Nephron progenitor cell (in vitro differentiated cells): ENCODE data around the gene KREMEN1.

Source experiments
- DNase-seq: peaks from one replicate; pipeline ENCODE4 v3.0.0; 2021
- H3K27ac Mint-ChIP-seq: 2 replicates; pipeline ENCODE4 v1.8.0; 2021; ENCODE audit warnings: mild to moderate bottlenecking, moderate library complexity, mixed read lengths
- H3K27me3 Mint-ChIP-seq: 2 replicates; pipeline ENCODE4 v1.8.0; 2021; ENCODE audit warnings: mild to moderate bottlenecking, low read depth, mixed read lengths; ENCODE audit not compliant: poor library complexity
- H3K36me3 Mint-ChIP-seq: 2 replicates; pipeline ENCODE4 v1.8.0; 2021; ENCODE audit warnings: low read depth, mixed read lengths
- H3K4me1 Mint-ChIP-seq: 2 replicates; pipeline ENCODE4 v1.8.0; 2021; ENCODE audit warnings: mixed read lengths
- H3K4me3 Mint-ChIP-seq: 2 replicates; pipeline ENCODE4 v1.8.0; 2021; ENCODE audit warnings: mild to moderate bottlenecking, moderate library complexity, mixed read lengths
- H3K9me3 Mint-ChIP-seq: 2 replicates; pipeline ENCODE4 v1.8.0; 2021; ENCODE audit warnings: mild to moderate bottlenecking, moderate library complexity, mixed read lengths
- TF ChIP-seq, protein P1 (sequence below): fragments of 200-600 bp; sonication (generic); IDR thresholded peaks from 2 replicates; pipeline ENCODE4 v1.5.0; 2021; ENCODE audit warnings: antibody characterized with exemption

The KREMEN1 gene

DNA sequence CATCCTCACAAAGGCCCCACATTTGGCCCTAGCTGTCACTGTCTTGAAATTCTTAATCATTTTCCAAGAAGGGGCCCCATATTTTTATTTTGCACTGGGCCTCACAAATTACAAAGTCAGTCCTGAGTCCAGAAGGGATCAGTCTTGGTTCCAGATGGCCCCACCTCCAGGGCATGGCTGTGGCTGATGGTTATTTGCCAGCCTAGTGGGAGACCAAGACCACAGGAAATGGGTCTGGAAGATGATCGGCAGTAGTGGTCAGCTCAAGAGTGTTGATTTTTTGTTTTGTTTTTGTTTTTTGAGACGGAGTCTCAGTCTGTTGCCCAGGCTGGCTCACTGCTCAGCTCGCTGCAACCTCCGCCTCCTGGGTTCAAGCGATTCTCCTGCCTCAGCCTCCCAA, 85.7 kb downstream of the KREMEN1 start:
- Mint-ChIP-seq H3K36me3 (no peaks in the 10 kb centered on the region), H3K9me3 (no peaks in the 10 kb centered on the region), H3K27ac (no peak overlapping the region), H3K4me3 (no peak overlapping the region), H3K4me1 (peaks cover 39% of the 10 kb centered on the region), H3K27me3 (peaks cover 11% of the 10 kb centered on the region)
- TF ChIP-seq, protein P1, sequence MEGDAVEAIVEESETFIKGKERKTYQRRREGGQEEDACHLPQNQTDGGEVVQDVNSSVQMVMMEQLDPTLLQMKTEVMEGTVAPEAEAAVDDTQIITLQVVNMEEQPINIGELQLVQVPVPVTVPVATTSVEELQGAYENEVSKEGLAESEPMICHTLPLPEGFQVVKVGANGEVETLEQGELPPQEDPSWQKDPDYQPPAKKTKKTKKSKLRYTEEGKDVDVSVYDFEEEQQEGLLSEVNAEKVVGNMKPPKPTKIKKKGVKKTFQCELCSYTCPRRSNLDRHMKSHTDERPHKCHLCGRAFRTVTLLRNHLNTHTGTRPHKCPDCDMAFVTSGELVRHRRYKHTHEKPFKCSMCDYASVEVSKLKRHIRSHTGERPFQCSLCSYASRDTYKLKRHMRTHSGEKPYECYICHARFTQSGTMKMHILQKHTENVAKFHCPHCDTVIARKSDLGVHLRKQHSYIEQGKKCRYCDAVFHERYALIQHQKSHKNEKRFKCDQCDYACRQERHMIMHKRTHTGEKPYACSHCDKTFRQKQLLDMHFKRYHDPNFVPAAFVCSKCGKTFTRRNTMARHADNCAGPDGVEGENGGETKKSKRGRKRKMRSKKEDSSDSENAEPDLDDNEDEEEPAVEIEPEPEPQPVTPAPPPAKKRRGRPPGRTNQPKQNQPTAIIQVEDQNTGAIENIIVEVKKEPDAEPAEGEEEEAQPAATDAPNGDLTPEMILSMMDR, result no peak
- DNase-seq, result no peak

DNA sequence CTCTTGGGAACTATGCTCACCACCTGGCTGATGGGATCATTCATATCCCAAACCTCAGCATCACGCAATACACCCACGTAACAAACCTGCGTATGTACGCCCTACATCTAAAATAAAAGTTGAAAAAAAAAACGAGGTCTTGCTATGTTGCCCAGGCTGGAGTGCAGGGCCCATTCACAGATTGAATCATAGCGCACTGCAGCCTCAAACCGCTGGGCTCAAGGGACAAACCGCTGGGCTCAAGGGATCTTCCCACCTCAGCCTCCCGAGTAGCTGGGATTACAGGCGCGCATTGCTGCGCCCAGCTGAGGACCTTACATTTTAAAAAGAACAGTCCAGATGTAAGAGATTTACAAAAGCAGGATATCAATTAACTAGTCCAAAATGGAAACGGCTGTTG, 91.0 kb downstream of the KREMEN1 start:
- H3K4me3 Mint-ChIP-seq, result no peak overlapping the region
- DNase-seq, result no peak
- TF ChIP-seq, protein P1, result no peak

DNA sequence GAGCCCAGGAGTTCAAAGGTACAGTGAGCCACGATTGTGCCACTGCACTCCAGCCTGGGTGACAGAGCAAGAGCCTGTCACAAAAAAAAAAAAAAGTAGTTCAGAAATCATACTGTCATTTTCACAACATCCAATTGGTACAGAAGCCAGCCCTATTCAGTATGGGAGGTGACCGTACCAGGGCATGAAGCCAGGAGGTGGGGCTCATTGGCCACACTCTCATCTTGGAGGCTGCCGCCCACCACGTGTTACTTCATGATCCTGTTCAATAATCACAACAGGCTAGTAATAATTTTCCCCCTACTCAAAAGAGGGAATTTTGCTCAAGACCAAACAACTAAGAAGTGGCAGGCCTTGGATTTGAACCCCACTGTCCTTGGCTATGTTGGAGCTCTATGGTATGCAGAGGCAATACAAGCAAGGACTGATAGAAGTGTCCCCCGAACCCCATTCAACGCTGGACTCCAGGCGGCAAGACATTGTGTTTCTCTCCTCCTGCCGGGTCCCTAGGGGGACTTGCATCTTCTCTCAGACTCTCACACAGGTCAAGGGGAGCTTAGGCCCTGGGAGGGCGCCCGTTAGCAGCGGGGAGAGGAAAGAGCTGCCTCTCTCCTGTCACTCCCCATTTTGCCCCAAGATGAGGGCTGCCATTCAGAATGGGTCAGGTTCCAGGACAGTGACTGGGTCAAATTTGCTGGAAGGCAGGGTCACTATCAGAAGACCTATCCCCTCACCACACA, 92.7 kb downstream of the KREMEN1 start:
- Mint-ChIP-seq H3K9me3 (no peaks in the 10 kb centered on the region), H3K36me3 (no peaks in the 10 kb centered on the region)
- DNase-seq, result no peak

More for the DNA sequence above, 91.0 kb downstream of the KREMEN1 start:
- Mint-ChIP-seq H3K27me3 (peaks cover 20% of the 10 kb centered on the region), H3K9me3 (no peaks in the 10 kb centered on the region), H3K27ac (no peak overlapping the region), H3K36me3 (no peaks in the 10 kb centered on the region), H3K4me1 (peaks cover 14% of the 10 kb centered on the region)

DNA sequence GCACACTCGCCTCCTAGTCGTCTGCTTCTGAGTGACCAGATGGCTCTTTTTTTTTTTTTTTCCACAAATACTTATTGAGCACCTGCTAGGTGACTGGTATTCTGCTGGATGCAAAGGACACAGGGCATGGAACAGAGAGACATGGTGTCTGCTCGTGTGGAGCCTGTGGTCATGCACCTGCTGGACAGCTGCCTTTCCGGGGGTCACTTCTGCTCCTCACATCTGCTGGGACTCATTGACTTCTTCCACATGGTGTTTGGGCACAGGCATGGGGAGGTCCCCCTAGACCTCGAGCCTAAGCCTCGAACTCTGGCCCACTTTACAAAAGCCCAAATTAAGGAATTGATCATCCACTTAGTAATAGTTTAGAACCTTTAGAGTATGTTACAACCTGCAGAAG, 93.3 kb downstream of the KREMEN1 start:
- Mint-ChIP-seq H3K36me3 (no peaks in the 10 kb centered on the region), H3K27ac (no peak overlapping the region), H3K27me3 (peaks cover 19% of the 10 kb centered on the region), H3K9me3 (no peaks in the 10 kb centered on the region), H3K4me1 (peaks cover 26% of the 10 kb centered on the region), H3K4me3 (no peak overlapping the region)
- TF ChIP-seq, protein P1, result no peak
- no peak for DNase-seq

More for the DNA sequence above, 92.7 kb downstream of the KREMEN1 start:
- H3K27ac Mint-ChIP-seq, result no peak overlapping the region
- TF ChIP-seq, protein P1, result no peak
- peaks cover 22% of the 10 kb centered on the region for H3K4me1 Mint-ChIP-seq
- peaks cover 19% of the 10 kb centered on the region for H3K27me3 Mint-ChIP-seq
- H3K4me3 Mint-ChIP-seq, result no peak overlapping the region

DNA sequence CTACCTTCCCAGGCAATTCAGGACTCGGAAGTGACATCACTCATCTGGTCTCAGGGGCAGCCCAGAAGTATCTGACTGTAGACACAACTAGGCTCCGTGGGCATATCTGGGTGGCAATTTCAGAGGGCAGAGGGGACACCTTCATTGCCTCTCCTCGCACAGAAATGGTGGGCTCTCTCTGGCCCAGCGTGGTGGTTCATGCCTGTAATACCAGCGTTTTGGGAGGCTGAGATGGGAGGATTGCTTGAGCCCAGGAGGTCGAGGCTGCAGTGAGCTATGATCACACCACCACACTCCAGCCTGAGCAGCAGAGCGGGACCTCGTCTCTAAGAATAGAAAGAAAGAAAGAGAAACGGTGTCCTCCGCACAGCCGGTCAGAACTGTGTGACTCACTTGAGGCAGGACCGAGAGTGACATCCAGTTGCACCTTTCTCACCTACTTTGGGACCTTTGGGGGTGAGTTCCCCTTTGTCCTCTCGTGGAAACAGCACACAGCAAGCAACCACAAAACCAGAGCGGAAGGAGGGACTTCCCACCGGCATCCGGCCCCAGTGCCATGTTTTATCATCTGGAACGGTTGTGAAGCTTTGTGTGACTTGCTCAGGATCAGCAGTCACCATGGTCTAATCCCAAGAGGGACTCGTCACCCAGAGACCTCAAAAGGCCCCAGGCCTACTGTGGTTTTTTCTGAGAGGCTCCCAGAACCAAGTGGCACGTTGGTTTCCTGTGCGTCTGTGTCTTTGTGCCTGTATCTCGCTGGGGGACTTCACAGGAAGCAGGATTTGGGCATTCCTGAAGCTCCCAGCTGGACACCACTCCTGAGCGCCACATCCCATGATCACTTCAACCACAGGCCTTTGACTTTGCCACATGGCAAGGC, 94.4 kb downstream of the KREMEN1 start:
- Mint-ChIP-seq H3K4me3 (no peak overlapping the region), H3K27me3 (peaks cover 20% of the 10 kb centered on the region), H3K4me1 (peaks cover 26% of the 10 kb centered on the region), H3K27ac (no peak overlapping the region), H3K36me3 (no peaks in the 10 kb centered on the region), H3K9me3 (peaks cover 4% of the 10 kb centered on the region)
- DNase-seq, result no peak
- TF ChIP-seq, protein P1, result no peak
